Measurements from ENCODE around the gene MSANTD7. TPM values are rescaled to one million over a fixed set of nuclear protein-coding genes. Genes with fewer than 3 reads are reported as not detected.
A peak's percentile ranks its signal among the peaks of the same experiment; 100 is the strongest.

MSANTD7 gene
- total and polyA plus RNA-seq, 9 of the 15 experiments (the other 6 are each of a cell fraction or from before 2014, with no cell fraction given) = 5.2 to 27.3 (median 23.6) TPM

GRCh38 chr10:14875941-14876340, 37.8 kb downstream of the MSANTD7 start:
- Histone ChIP-seq H3K36me3 (ENCODE audit: control insufficient read depth, insufficient read depth, low read length) (peaks cover 14% of the 10 kb centered on the region; the same call in 2 of the 3 replicates), H3K4me3 (no peak overlapping the region), H3K79me2 (ENCODE audit: control insufficient read depth, insufficient read depth, low read length) (peaks cover 46% of the 10 kb centered on the region), H3K9me3 (replicated peaks; ENCODE audit: control insufficient read depth, insufficient read depth, low read depth, low read length) (no peaks in the 10 kb centered on the region), H3K4me2 (ENCODE audit: insufficient read depth, low read length) (no peak overlapping the region), H4K20me1 (replicated peaks; ENCODE audit: control insufficient read depth, insufficient read depth, low read length) (peaks cover 8% of the 10 kb centered on the region; the same call in 1 of the 2 replicates), H3K27me3 (ENCODE audit: control insufficient read depth in 2 of 2, insufficient read depth in 2 of 2, low read length in 2 of 2) (no peaks in the 10 kb centered on the region), H3K9me1 (ENCODE audit: control insufficient read depth, insufficient read depth, low read length) (no peaks in the 10 kb centered on the region), H3K27ac (ENCODE audit: extremely low read depth, low read depth, low read length) (no peak overlapping the region), H3K4me1 (replicated peaks in 1 of 2; ENCODE audit: control insufficient read depth in 2 of 2, insufficient read depth in 2 of 2, low read length in 2 of 2) (peaks cover 12 to 17% of the 10 kb centered on the region in 2 experiments; a peak in 4 of 5 replicates), H3K9ac (ENCODE audit: insufficient read depth in 1 of 2, low read depth in 2 of 2, low read length in 2 of 2) (no peak overlapping the region), H2AFZ (ENCODE audit: low read depth, low read length) (no peak overlapping the region)
- ChIA-PET CTCF (ENCODE audit: low intra/inter-chr PET ratio) (no interaction called here), POLR2A (interaction anchor here (0.9 to 1.6 kb wide), 4 partner anchors 9 to 38 kb away, joined by 4 to 6 read pairs (median 4); partner anchors contain the start of genes CDNF, HSPA14 and MSANTD7)
- in situ Hi-C loops (cut with MboI) = no loop called here
- intact Hi-C loops (cut with micrococcal nuclease) = loop anchor here (5.0 kb wide), 1 partner anchor 39 kb away; the partner anchor contains the start of genes CDNF, HSPA14 and MSANTD7
- DNase-seq (ENCODE audit: extremely low read depth in 1 of 4, low spot score in 3 of 4) = no peak
- BruUV-seq (replicated peaks) = no TSS peak
- TF ChIP-seq PRPF4 (IDR thresholded peaks at IDR 0.05; ENCODE audit: insufficient read depth, low read depth, low read length, poor library complexity, severe bottlenecking) = no peak
- TF ChIP-seq E2F8 (IDR thresholded peaks at IDR 0.05; ENCODE audit: low read depth, partially characterized antibody) = no peak
- TF ChIP-seq ZNF76 (CRISPR knock-in tag; IDR thresholded peaks at IDR 0.05; ENCODE audit: borderline replicate concordance) = no peak
- no peak for TF ChIP-seq ZNF507 (tag; conservative IDR thresholded peaks at IDR 0.05)
- peak; percentile 44; the same call in 1 of the 2 replicates for TF ChIP-seq CEBPB (tag; IDR thresholded peaks at IDR 0.05)
- no peak for TF ChIP-seq ZNF444 (CRISPR knock-in tag; IDR thresholded peaks at IDR 0.05)
- no peak for TF ChIP-seq CGGBP1 (CRISPR knock-in tag; IDR thresholded peaks at IDR 0.05)
- WGBS (ENCODE audit: insufficient coverage, low coverage, missing lambda C conversion rate) = 91% methylated on average over 12 of the region's 12 CpGs
- no peak for ATAC-seq
- no peak for FAIRE-seq

All from K562 (cell line).